DLD1 (cell line): Measurements from ENCODE around the gene ABHD16B.
"Not testable (repeated sequence)": the region's sequence is repeated elsewhere in the genome, so short reads cannot be mapped to it uniquely, and the experiment has no call there.

ENCODE experiments used
- in situ Hi-C: cut with HindIII; loops from 2 replicates; pipeline ENCODE4 v1.10.0; 2017; ENCODE audit warnings: low sequenced_read_pairs

The ABHD16B gene

GRCh38 chr20:63833776-63834490 is 27.4 kb upstream of the ABHD16B start:
- in situ Hi-C loops = no loop called here

DNA sequence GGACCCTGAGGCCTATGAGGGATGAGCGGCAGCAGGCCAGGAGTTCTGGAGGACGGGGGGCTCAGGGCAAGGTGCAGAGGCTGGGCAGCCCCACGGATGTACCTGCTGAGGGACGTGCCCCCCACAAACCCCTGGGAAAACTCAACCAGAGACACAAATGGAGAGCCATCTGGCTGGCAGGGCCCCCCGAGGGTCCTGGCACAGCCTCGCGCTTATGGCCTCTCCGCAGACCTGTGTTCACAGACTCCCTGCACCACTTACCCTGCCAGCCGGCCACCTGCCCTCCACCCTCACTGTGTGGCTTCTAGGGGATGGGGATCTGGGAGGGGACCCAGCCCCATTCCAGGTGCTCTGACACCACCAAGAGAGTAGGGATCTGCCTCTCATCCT is 26.8 kb upstream of the ABHD16B start:
- in situ Hi-C loops = no loop called here

DNA sequence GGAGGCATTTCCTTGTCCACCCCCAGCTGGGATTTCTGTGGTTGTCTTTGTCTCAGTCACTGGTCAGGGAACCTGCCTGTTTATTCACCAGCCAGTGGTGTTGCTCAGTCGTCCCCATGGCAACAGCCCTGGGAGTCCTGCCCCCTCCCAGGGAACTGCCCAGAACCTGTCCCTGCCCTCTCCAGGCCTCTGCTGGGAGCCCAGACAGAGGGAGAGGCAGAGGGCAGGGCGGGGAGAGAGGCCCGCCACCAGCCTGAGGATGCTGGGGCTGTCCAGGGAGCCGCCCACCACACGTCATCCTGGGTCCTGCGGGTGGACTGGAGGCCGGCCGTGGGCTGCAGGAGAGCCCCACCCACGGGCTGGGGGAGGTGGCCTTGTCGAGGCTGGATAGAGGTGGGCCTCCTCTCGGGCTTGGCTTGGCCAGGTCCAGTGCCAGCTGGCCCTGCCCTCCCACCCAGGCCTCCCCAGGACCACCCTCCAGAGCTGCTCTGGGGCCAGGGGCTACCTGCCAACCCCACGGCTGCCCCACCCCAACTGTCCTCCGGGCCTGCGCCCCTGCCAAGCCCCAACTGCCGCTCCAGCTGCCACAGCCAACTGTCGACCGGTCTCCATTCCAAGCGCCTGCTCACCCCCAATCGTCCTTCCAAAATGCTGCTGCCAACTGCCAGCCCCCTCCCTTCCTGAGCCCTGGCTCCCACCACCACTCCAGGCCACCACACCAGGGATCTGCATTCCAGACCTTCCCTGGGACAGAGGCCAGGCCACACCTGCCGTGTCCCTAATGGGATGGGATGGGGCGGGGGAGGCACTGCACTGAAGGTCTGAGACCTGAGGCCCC is 26.1 kb upstream of the ABHD16B start:
- in situ Hi-C loops = no loop called here

GRCh38 chr20:63836458-63837344 is 24.6 kb upstream of the ABHD16B start:
- in situ Hi-C loops = no loop called here

- in situ Hi-C loops = no loop called here
Observed at GRCh38 chr20:63837479-63837878, 23.8 kb upstream of the ABHD16B start.

DNA sequence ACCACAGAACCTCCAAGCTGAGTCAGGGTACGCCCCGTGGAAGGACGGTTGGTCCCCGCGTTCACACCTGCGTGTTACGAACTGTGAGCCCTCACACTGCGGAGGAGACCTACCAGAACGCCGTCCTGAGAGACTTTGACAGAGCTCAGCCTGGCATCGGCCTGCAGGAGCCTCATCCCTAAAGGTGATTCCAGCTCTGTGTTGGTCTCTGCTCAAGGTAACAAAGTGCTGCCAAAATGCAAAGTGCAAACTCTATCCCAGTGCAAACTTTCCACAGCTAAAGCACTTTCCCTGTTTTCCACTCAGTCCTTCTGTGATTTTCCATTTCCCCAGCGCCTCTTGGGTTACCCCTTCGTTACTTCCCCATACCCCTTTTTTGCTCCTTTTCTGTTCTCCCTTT is 21.7 kb upstream of the ABHD16B start:
- in situ Hi-C loops = no loop called here

DNA sequence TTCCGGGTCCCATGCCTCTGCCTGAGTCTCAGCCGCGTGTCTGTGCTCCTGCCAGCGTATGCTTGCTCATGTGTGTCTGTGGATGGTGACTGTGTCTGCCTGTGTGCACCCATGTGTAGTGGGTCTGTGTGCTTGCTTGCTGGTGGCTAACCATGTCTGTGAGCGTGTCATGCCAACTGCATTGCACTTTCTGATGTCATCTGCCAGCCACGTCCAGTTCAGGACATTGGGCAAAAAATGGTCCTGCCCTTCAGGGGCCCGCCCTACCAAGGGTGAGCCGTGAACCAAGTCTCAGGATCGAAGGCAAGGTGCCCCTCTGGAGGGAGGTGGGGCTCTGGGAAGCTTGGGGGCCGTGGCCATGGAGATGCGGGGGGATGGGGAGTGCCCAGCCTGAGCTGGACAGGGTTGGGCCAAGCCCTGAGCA is 20.9 kb upstream of the ABHD16B start:
- in situ Hi-C loops = no loop called here

GRCh38 chr20:63842258-63842657 is 19.0 kb upstream of the ABHD16B start:
- in situ Hi-C loops = no loop called here

GRCh38 chr20:63843222-63843621 is 18.1 kb upstream of the ABHD16B start:
- in situ Hi-C loops = no loop called here

DNA sequence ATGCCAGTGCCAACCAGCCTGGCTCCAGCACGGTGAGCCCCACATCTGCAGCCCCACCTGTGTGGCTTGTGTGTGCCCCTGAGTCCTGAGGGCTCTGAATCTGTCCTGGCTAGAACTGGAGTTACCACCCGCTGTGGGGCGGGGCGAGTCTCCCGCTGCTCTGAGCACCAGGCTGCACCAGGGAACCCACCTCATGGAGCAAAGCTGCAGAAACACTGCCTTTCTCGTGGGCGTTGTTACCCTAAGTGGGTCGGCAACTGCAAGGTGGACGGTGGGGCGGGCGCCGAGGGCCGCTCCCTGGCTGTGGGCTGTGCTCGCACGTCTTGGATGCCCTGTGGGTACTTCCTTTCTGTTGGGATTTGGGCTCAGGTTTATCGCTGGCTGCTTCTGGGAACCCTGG is 17.5 kb upstream of the ABHD16B start:
- in situ Hi-C loops = no loop called here

DNA sequence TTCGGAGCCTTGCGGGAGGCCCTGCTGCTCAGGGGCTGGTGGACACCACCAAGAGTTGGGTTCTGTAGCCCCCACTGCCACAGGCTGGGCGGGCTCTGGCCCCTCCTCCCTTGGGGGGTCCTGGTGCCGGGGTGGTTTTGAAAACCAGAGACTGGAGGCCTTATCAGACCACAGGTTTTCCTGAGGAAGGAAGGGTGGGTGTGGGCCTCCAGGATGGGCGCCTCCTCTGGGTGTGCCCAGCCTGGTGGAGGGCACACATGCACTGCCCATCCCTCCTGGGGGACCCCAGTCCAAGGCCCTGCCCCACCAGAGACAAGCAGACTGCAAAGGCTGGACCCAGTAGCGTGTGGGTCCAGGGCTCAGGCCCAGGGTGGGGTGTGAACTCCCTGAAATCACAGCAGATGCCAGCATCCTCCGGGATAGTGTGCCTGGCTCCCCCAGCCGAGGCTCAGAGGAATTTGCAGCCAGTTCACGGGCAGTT is 16.7 kb upstream of the ABHD16B start:
- in situ Hi-C loops = no loop called here

GRCh38 chr20:63846128-63846771 is 15.0 kb upstream of the ABHD16B start:
- in situ Hi-C loops = no loop called here

DNA sequence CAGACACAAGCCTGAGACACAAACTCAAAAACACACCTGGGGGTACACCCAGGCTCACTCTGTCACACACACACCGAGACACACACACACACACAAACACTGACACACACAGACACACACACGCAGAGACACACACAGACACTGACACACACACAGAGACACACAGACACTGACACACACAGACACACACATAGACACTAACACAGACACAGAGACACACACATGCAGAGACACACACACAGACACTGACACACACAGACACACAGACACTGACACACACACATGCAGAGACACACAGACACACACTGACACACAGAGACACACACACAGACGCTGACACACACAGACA is 14.4 kb upstream of the ABHD16B start:
- in situ Hi-C loops = no loop called here

DNA sequence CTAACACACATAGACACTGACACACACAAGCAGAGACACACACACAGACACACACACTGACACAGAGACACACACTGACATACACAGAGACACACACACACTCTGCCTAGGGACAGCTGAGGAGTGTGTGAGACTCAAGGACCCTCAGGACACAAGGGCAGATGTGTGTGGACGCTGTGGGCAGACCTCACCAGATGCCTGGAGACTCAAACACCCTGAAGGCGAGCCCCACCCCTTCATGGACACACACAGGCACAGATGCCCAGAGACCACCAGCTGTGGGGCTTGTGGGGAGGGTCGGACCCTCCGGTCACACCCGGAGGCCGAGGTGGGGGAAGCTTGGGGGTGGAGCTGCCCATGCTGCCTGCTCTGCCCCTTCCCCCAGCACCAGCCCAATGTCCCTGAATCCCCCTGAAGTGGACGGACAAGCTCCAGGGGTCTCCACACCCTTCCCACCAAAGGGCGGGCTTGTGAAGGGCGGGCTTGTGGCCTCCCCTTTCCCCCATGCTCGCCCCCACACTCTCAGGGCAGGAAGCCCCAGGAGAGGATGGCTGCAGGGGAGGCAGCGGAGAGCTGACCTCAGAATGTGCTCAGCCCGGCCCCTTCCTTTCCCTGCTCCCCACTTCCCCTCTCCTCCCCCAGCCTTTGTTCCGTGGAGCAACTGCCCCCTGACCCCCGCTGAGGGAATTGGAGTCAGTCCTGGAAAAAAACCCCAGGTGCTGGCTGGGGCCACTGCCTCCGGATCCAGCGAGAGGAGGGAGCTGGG is 13.9 kb upstream of the ABHD16B start:
- in situ Hi-C loops = no loop called here

GRCh38 chr20:63848003-63848911 is 13.0 kb upstream of the ABHD16B start:
- in situ Hi-C loops = no loop called here

DNA sequence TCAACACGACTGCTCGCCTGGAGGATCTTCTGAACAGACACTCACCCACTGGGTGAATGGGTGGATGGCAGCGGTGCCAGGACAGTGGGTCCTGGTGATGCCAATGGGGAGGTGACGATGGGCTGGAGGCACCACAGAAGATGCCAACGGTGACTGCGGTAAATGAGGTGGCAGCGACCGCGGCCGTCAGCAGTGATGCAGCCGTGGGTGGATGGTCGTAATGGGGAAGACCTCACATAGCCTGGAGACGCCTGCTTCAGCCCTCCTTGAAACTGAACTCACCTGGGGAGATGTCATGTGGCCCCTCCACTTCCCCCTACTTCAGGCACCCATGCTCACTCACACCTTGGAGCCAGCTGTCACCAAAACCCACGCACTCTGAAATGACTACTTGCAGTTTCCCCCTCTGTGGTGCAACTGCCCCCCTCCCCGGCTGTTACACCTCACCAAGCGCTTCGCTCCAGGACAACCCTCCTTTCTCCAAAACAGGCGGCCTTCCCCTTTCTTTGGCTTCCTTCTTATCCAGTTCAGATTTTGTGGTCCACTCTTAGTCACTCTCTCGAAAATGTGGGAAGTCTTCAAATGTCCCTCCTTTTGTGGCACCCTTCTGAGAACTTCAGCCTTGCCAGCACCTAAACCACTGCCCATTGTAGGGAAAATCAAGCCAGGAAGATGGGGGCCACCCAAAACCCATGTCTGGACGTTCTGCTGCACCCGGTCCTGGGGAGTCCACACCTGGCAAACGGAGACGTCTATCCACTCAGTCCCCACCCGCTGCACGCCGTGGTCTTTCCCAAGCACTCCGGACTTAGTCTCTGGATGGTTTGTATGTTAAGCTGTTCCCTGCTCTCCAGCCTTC is 10.4 kb upstream of the ABHD16B start:
- in situ Hi-C loops = no loop called here

GRCh38 chr20:63851548-63851943 is 9.8 kb upstream of the ABHD16B start:
- in situ Hi-C loops = not testable (repeated sequence)

DNA sequence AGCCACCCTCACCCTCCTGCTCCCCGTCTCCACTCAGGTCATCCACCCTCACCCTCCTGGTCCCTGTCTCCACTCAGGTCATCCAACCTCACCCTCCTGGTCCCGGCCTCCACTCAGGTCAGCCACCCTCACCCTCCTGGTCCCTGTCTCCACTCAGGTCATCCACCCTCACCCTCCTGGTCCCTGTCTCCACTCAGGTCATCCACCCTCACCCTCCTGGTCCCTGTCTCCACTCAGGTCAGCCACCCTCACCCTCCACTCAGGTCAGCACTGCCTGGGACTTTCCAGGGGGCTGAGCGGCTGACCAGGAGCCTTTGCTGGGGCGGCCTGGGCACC is 7.6 kb upstream of the ABHD16B start:
- in situ Hi-C loops = not testable (repeated sequence)
